Measurements from ENCODE around the gene TECPR2.

The TECPR2 gene

GRCh38 chr14:102387086-102387485 is 24.3 kb downstream of the TECPR2 start:
- DNase-seq, result no peak

- no peak for DNase-seq
These were observed 26.5 kb downstream of the TECPR2 start for GRCh38 chr14:102389246-102389645.

DNA sequence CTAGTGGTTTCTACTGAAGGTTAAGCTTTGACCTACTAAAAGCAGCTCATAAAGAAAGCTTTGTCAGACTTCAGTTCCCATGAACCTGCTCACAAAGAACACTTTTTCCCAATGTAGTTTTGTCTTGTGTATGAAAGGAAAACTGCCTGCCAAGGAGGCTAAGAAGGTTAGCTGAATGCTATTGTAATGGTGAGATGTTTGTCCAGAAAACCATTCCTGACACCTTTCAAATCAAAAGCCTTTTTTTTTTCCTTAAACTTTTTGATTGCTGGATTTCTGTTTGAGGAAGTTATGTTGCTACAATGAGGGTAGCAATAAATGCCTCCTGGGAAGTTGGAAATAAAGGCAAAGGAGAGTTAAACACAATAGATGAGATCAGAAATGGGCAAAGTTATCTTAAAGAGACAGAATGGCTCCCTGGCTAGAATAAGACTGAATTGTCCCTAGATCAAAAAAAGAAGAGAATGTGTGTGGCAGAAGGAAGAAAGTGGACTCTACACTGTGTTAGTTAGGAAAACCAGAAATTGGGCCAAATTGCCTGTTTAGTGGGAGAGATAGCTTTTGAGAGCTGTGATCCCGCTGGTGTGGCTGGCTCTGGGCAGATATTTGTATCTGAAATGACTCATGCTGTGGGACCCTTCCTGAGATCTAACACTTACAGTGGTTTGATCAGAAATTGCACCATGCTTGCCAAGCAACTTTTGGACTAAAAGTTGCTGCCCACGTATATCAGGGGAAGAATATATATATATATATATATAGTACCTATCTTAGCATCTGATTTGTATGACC is 27.5 kb downstream of the TECPR2 start:
- DNase-seq, result no peak

DNA sequence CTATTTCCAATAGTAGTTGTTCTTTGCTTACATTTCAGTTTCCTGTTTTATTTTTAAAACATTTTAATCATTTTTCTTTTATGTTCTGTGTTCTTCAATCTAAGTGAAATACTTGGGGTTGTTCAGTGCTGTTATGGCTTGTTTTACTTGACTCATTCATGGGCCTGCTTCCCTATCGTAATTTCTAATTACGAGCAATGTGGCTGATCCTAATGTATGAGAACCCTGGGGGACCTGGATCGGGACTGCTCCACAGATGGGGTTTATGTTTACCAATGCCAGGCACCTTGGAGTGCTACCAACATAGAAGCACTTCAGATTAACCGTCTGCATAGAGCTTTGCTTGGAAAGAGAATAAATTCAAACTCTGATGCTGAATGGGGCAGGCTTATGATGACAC is 29.8 kb downstream of the TECPR2 start:
- no peak for DNase-seq

DNA sequence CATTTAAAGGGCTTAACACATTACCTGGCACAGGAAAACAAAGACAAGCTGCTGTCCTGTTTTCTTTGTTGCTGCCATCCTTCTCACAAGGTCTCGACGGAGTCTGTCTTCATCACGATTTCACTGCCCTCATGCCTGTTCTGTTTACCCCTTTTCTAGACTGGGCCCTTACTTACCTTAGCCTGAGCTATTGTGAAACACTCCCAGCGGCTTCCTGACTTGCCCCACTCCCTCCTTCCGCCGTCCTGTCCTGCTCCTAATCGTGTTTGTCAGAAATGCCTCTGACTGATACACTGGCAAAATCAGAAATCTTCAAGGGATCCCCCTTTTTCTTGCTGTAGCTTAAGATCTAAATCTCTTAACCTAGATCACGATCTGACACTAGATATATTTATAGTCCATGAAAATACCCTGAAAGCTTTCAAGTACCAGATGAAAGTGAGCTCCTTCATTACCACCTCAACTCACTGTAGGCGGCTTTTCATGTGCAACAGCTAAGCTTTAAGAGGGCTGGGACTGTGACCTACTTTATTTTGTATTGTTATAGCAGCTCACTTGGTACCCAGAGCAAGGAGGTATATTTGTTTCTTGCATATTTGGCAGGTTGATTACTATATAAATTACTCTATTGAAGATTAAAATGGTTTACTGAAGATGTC is 32.1 kb downstream of the TECPR2 start:
- no peak for DNase-seq

- DNase-seq, result no peak
These were observed 33.8 kb downstream of the TECPR2 start for GRCh38 chr14:102396521-102396920.

- DNase-seq, result no peak
These were observed 40.3 kb downstream of the TECPR2 start for GRCh38 chr14:102403028-102403427.

- DNase-seq, result no peak
These were observed 44.5 kb downstream of the TECPR2 start for GRCh38 chr14:102407258-102407657.

GRCh38 chr14:102408724-102409123 is 46.0 kb downstream of the TECPR2 start:
- DNase-seq, result no peak

GRCh38 chr14:102415671-102416070 is 52.9 kb downstream of the TECPR2 start:
- no peak for DNase-seq

DNA sequence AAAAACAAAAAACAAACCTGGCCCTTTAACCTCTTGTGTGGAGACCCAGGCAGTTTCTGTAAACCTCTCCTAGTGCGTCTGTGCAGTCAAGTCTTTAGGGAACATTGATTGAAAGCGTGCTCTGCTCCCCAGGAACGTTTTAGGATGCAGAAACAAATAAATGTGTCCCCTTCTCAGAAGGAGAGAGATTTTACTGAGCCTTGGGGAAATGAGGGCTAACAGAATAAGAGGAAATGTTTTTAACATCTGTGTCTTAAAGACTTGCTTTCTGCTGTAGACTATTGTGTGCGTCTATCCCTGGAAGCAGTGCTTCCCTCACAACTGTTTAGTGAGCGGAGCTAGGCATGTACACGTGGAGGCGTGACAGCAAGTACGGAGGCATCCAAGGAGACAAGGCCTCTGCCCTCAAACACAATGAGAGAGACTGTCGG is 54.3 kb downstream of the TECPR2 start:
- DNase-seq, result no peak

DNA sequence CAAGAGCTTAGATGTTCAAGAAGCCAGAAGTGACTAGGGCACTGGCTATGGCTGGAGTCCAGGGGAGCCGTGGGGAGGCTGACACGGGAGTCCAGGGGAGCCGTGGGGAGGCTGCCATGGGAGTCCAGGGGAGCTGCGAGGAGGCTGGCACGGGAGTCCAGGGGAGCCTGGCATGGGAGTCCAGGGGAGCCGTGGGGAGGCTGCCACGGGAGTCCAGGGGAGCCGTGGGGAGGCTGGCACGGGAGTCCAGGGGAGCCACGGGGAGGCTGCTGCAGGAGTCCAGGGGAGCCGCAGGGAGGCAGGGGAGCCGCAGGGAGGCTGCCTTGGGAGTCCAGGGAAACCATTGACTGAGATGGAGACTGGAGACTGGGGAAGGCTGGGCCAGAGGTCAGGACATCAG is 54.9 kb downstream of the TECPR2 start:
- no peak for DNase-seq

GRCh38 chr14:102418169-102418852 is 55.6 kb downstream of the TECPR2 start:
- no peak for DNase-seq

DNA sequence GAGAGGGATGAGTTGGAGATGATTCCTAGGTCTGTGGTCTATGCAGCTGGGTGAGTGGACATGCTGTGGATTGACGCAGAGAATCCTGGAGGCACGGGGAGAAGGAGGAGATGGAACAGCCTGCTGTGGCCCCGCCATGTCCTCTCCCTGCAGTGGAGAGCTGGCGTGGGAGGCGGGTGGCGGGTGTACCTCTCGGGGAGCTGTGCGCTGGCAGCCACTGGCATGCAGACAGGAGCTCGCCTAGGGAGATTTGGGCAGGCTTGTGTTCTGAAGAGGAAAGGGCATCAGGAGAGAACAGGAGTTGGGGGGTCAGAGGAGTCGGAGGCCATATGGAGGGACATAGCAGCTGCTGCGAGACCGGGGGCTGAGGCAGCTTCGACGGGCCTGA is 56.1 kb downstream of the TECPR2 start:
- no peak for DNase-seq

DNA sequence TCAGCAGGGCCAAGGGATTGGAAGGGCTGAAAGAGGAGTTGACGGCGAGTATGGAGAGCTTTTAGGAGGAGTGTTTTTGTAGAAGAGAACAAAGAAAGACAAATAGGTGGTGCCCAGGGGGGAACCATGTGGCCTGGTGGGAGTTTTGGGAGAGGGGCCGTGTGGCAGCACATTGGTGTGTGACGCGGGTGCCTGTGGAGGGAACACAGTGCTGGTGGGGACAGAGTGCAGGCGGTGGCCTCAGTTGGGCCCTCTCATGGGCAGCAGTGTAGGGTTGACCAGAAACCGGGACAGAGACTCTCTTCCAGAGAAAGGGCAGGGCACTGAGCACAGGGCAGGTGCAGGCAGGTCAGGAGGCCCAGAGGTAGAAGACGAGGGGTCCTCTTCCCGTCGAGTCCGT is 56.5 kb downstream of the TECPR2 start:
- no peak for DNase-seq

- no peak for DNase-seq
These were observed 57.0 kb downstream of the TECPR2 start for GRCh38 chr14:102419716-102420115.

- no peak for DNase-seq
These were observed 58.8 kb downstream of the TECPR2 start for GRCh38 chr14:102421411-102422057.

DNA sequence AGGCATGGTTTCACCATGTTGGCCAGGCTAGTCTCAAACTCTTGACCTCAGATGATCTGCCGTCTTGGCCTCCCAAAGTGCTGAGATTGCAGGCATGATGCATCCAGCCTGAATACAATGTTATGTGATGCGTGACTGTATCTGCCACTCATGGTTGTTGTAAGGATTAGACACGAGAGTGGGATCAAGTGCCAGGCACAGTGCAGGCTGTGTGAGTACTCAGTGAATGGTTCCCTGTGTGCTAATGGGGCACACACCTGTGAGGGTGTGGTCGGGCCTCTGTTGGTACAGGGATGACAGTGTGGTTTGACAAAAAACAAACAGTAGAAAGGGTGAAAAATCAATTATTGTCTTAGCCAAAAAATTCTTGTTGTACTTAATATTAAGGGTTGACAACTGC is 61.8 kb downstream of the TECPR2 start:
- no peak for DNase-seq

- no peak for DNase-seq
These were observed 62.2 kb downstream of the TECPR2 start for GRCh38 chr14:102424923-102425322.

- no peak for DNase-seq
These were observed 64.1 kb downstream of the TECPR2 start for GRCh38 chr14:102426796-102427195.

DNA sequence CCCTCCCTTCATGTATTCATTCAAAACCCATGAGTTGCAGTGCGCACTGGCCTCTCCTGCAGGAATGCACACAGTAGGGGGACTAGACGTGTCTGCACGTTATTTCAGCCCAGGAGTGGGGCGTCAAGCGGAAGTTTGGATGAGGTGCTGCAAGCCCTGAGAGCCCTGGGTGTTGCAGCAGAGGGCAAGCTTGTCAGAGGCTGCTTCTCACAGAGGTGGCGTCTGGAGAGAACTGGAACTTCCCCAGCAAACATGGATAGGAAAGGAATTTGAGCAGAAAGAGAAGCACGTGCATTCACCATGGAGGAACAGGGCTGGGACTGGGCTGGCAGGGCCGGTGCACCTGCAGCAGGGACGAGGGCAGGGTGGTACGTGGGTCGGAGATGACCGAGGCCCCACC is 64.9 kb downstream of the TECPR2 start:
- no peak for DNase-seq

GRCh38 chr14:102430212-102430908 is 67.6 kb downstream of the TECPR2 start:
- DNase-seq, result no peak

GRCh38 chr14:102431751-102432150 is 69.0 kb downstream of the TECPR2 start:
- DNase-seq, result no peak

Measured in KG1 (cell line).